Neuronal stem cell (in vitro differentiated cells): ENCODE data around the gene XYLT1.
A peak's percentile ranks its signal among the peaks of the same experiment; 100 is the strongest.

ENCODE experiments used
- DNase-seq: peaks from one replicate; pipeline ENCODE4 v3.0.0-alpha.2; 2013; ENCODE audit warnings: low spot score
- H2AFZ ChIP-seq: one replicate; pipeline ENCODE4 v1.6.1; 2013; ENCODE audit warnings: mild to moderate bottlenecking, low read length, inconsistent platforms
- H2AK5ac ChIP-seq: 2 replicates; pipeline ENCODE4 v1.6.1; 2013; ENCODE audit warnings: low read depth, mild to moderate bottlenecking, inconsistent platforms, low read length, moderate library complexity, mixed read lengths
- H2BK120ac ChIP-seq: 2 replicates; pipeline ENCODE4 v1.6.1; 2013; ENCODE audit warnings: low read depth, mild to moderate bottlenecking, inconsistent platforms, low read length, moderate library complexity, mixed read lengths
- H2BK12ac ChIP-seq: one replicate; pipeline ENCODE4 v1.6.1; 2013; ENCODE audit warnings: low read length, inconsistent platforms
- H2BK15ac ChIP-seq: 2 replicates; pipeline ENCODE4 v1.6.1; 2013; ENCODE audit warnings: mild to moderate bottlenecking, low read length, inconsistent platforms, mixed read lengths
- H2BK5ac ChIP-seq: one replicate; pipeline ENCODE4 v1.6.1; 2013; ENCODE audit warnings: inconsistent platforms, mild to moderate bottlenecking, low read length, moderate library complexity
- H3K14ac ChIP-seq: one replicate; pipeline ENCODE4 v1.6.1; 2013; ENCODE audit warnings: low read length, inconsistent platforms
- H3K18ac ChIP-seq: 2 replicates; pipeline ENCODE4 v1.6.1; 2013; ENCODE audit warnings: low read length, inconsistent platforms
- H3K23ac ChIP-seq: 2 replicates; pipeline ENCODE4 v1.6.1; 2013; ENCODE audit warnings: low read depth, mild to moderate bottlenecking, mixed read lengths, low read length, inconsistent platforms; ENCODE audit not compliant: poor library complexity
- H3K27ac ChIP-seq: replicated peaks from 3 replicates; pipeline ENCODE4 v1.5.1; 2013; ENCODE audit warnings: low read length, inconsistent platforms
- H3K27me3 ChIP-seq, 3 experiments: 2 replicates each; pipeline ENCODE4 v1.6.1; 2013; ENCODE audit warnings: low read length in 3 of 3, mild to moderate bottlenecking in 2 of 3, inconsistent platforms in 1 of 3, low read depth in 1 of 3, mixed read lengths in 1 of 3, moderate library complexity in 1 of 3; ENCODE audit not compliant: control insufficient read depth in 3 of 3, insufficient read depth in 3 of 3
- H3K36me3 ChIP-seq, 2 donors: replicated peaks in 1 of 2; 2 replicates each; pipeline ENCODE4 v1.6.1; 2013; ENCODE audit warnings: low read length in 2 of 2; ENCODE audit not compliant: control insufficient read depth in 2 of 2, insufficient read depth in 2 of 2
- H3K4ac ChIP-seq: 2 replicates; pipeline ENCODE4 v1.6.1; 2013; ENCODE audit warnings: inconsistent platforms, mild to moderate bottlenecking, low read length, moderate library complexity
- H3K4me1 ChIP-seq, 2 donors: 1 replicate in 1 of 2; 2 replicates in 1 of 2; pipeline ENCODE4 v1.6.1; 2013; ENCODE audit warnings: low read length in 2 of 2, low read depth in 1 of 2; ENCODE audit not compliant: control insufficient read depth in 2 of 2, insufficient read depth in 1 of 2
- H3K4me2 ChIP-seq: one replicate; pipeline ENCODE4 v1.6.1; 2013; ENCODE audit warnings: mild to moderate bottlenecking, low read length, inconsistent platforms; ENCODE audit not compliant: insufficient read depth, poor library complexity, severe bottlenecking
- H3K4me3 ChIP-seq, 2 donors: 2 replicates each; pipeline ENCODE4 v1.5.1; 2013; ENCODE audit warnings: low read length in 2 of 2, mild to moderate bottlenecking in 2 of 2, inconsistent platforms in 1 of 2, moderate library complexity in 1 of 2
- H3K79me1 ChIP-seq: one replicate; pipeline ENCODE4 v1.6.1; 2013; ENCODE audit warnings: low read depth, mild to moderate bottlenecking, inconsistent platforms, low read length, moderate library complexity
- H3K9ac ChIP-seq: one replicate; pipeline ENCODE4 v1.6.1; 2013; ENCODE audit warnings: mild to moderate bottlenecking, low read depth, low read length, inconsistent platforms; ENCODE audit not compliant: poor library complexity
- H3K9me3 ChIP-seq, 2 donors: replicated peaks in 1 of 2; 2 replicates each; pipeline versions ENCODE3 to v1.6.1; 2013; ENCODE audit warnings: low read length in 2 of 2, mild to moderate bottlenecking in 2 of 2, inconsistent platforms in 1 of 2, low read depth in 1 of 2, mixed read lengths in 1 of 2, moderate library complexity in 1 of 2; ENCODE audit not compliant: control insufficient read depth in 2 of 2, insufficient read depth in 1 of 2
- H4K8ac ChIP-seq: one replicate; pipeline ENCODE4 v1.6.1; 2013; ENCODE audit warnings: low read depth, mild to moderate bottlenecking, inconsistent platforms, low read length, moderate library complexity
- H4K91ac ChIP-seq: one replicate; pipeline ENCODE4 v1.6.1; 2013; ENCODE audit warnings: low read length, low read depth, mild to moderate bottlenecking, inconsistent platforms; ENCODE audit not compliant: poor library complexity
- WGBS, 2 donors: extraction: QIAGEN DNeasy Blood & Tissue Kit; methylation state at CpG; one replicate each; pipeline ENCODE4 v1.1.7; 2013; ENCODE audit warnings: missing lambda C conversion rate in 2 of 2, mixed read lengths in 1 of 2; ENCODE audit not compliant: insufficient read length in 2 of 2, insufficient replicate concordance in 1 of 2; ENCODE audit errors: extremely low coverage in 2 of 2; 5-methylcytosine and 5-hydroxymethylcytosine counted together

Gene XYLT1

DNA sequence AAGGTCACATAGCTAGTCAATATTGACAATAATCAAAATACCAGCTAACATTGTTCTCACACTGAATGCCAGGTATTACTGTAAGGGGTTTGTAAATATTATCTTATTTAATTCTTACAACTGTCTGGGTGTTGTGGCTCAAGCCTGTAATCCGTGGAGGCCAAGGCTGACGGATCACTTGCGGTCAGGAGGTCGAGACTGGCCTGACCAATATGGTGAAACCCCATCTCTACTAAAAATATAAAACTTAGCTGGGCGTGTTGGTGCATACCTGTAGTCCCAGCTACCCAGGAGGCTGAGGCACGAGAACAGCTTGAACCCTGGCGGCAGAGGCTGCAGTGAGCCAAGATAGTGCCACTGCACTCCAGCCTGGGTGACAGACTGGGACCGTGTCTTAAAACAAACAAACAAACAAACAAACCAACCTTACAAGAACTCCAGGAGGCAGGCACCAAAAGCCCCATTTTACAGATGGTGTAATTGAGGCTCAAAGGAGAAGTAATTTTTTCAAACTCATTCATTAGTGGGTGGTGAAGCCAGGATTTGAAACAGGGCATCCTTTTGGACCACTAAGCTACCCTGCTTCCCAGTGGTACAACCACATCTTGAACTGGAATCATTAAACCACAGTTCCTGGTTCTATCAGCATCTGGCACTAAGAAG is 104.3 kb downstream of the XYLT1 start:
- H3K79me1 ChIP-seq: peaks cover 2% of the 10 kb centered on the region
- H3K23ac ChIP-seq: no peak overlapping the region
- H3K4ac ChIP-seq: no peak overlapping the region
- no peak overlapping the region for H2BK120ac ChIP-seq
- no peak overlapping the region for H2BK5ac ChIP-seq
- H3K36me3 ChIP-seq: no peaks in the 10 kb centered on the region
- no peak overlapping the region for H3K14ac ChIP-seq
- no peak overlapping the region for H2AFZ ChIP-seq
- H2BK15ac ChIP-seq: no peak overlapping the region
- no peak overlapping the region for H2BK12ac ChIP-seq
- no CpG with 5 or more reads among the region's 8 CpGs for WGBS, 2 donors
- no peak overlapping the region for H3K27ac ChIP-seq
- H3K4me2 ChIP-seq: no peak overlapping the region
- H4K91ac ChIP-seq: no peak overlapping the region
- DNase-seq: no peak
- no peaks in the 10 kb centered on the region for H3K27me3 ChIP-seq
- H4K8ac ChIP-seq: no peak overlapping the region
- no peaks in the 10 kb centered on the region for H3K9me3 ChIP-seq
- no peak overlapping the region for H3K4me3 ChIP-seq
- H2AK5ac ChIP-seq: no peak overlapping the region
- H3K4me1 ChIP-seq: peaks cover 18 to 19% of the 10 kb centered on the region in 2 donors
- no peak overlapping the region for H3K9ac ChIP-seq
- no peak overlapping the region for H3K18ac ChIP-seq

- no peak overlapping the region for H2AK5ac ChIP-seq
- H4K91ac ChIP-seq: no peak overlapping the region
- H3K14ac ChIP-seq: no peak overlapping the region
- H2BK15ac ChIP-seq: no peak overlapping the region
- H3K4me1 ChIP-seq: peaks cover 18 to 21% of the 10 kb centered on the region in 2 donors
- no peaks in the 10 kb centered on the region for H3K9me3 ChIP-seq
- H4K8ac ChIP-seq: no peak overlapping the region
- H3K36me3 ChIP-seq: no peaks in the 10 kb centered on the region
- H3K4me2 ChIP-seq: no peak overlapping the region
- no CpG with 5 or more reads among the region's 3 CpGs for WGBS, 2 donors
- DNase-seq: no peak
- H3K9ac ChIP-seq: no peak overlapping the region
- H3K23ac ChIP-seq: no peak overlapping the region
- H3K27ac ChIP-seq: no peak overlapping the region
- H3K4ac ChIP-seq: no peak overlapping the region
- H3K18ac ChIP-seq: no peak overlapping the region
- no peak overlapping the region for H2BK120ac ChIP-seq
- no peak overlapping the region for H2BK5ac ChIP-seq
- peaks cover 2% of the 10 kb centered on the region for H3K79me1 ChIP-seq
- no peak overlapping the region for H3K4me3 ChIP-seq
- no peak overlapping the region for H2BK12ac ChIP-seq
- no peaks in the 10 kb centered on the region for H3K27me3 ChIP-seq
- H2AFZ ChIP-seq: no peak overlapping the region
Observed at GRCh38 chr16:17365591-17366298, 105.0 kb downstream of the XYLT1 start.

DNA sequence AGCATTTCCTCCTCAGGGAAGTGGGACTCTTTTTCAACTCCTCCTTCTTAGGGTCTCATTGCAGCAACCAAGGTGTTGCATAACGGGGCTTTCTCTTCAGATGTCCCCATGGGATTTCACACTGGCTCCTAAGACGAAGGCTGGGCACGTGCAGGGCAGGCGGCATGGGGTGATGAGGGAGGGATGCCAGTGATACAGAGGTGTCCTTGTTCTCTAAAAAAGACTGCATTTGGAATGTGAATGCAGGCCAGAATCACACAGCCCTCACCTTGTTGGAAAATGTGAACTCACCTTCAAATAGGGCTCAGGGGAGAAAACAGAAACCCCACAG is 105.6 kb downstream of the XYLT1 start:
- Histone ChIP-seq H3K4ac (no peak overlapping the region), H3K23ac (no peak overlapping the region), H3K27me3 (no peaks in the 10 kb centered on the region), H3K4me3 (no peak overlapping the region), H4K8ac (no peak overlapping the region), H3K79me1 (peaks cover 2% of the 10 kb centered on the region), H2AFZ (no peak overlapping the region), H2BK15ac (no peak overlapping the region), H2BK120ac (no peak overlapping the region), H3K27ac (no peak overlapping the region), H3K14ac (no peak overlapping the region), H3K4me1 (peaks cover 18 to 24% of the 10 kb centered on the region in 2 donors), H3K4me2 (no peak overlapping the region), H3K18ac (peak overlapping the region; percentile 36), H4K91ac (no peak overlapping the region), H3K36me3 (no peaks in the 10 kb centered on the region), H2BK5ac (no peak overlapping the region), H2AK5ac (no peak overlapping the region), H3K9me3 (no peaks in the 10 kb centered on the region), H2BK12ac (no peak overlapping the region), H3K9ac (no peak overlapping the region)
- no CpG with 5 or more reads among the region's 4 CpGs for WGBS, 2 donors
- no peak for DNase-seq

- no CpG with 5 or more reads among the region's 18 CpGs for WGBS, 2 donors
- no peak overlapping the region for H3K23ac ChIP-seq
- no peaks in the 10 kb centered on the region for H3K27me3 ChIP-seq
- H2BK120ac ChIP-seq: no peak overlapping the region
- no peak for DNase-seq
- H3K9ac ChIP-seq: no peak overlapping the region
- peaks cover 2% of the 10 kb centered on the region for H3K79me1 ChIP-seq
- no peak overlapping the region for H2BK15ac ChIP-seq
- no peaks in the 10 kb centered on the region for H3K36me3 ChIP-seq
- no peak overlapping the region for H3K14ac ChIP-seq
- no peak overlapping the region for H2AFZ ChIP-seq
- H4K8ac ChIP-seq: no peak overlapping the region
- no peak overlapping the region for H2AK5ac ChIP-seq
- no peak overlapping the region for H3K18ac ChIP-seq
- no peak overlapping the region for H3K4me3 ChIP-seq
- no peak overlapping the region for H4K91ac ChIP-seq
- H3K4me2 ChIP-seq: no peak overlapping the region
- no peak overlapping the region for H2BK5ac ChIP-seq
- H3K4ac ChIP-seq: no peak overlapping the region
- peaks cover 18 to 23% of the 10 kb centered on the region in 2 donors for H3K4me1 ChIP-seq
- no peaks in the 10 kb centered on the region for H3K9me3 ChIP-seq
- H2BK12ac ChIP-seq: no peak overlapping the region
- H3K27ac ChIP-seq: no peak overlapping the region
Observed at GRCh38 chr16:17364319-17365210, 106.2 kb downstream of the XYLT1 start.
